Natural killer cell (primary cell): Measurements from ENCODE around the gene GPATCH2. TPM values are rescaled to one million over a fixed set of nuclear protein-coding genes. Genes with fewer than 3 reads are reported as not detected.
"Not testable (repeated sequence)": the region's sequence is repeated elsewhere in the genome, so short reads cannot be mapped to it uniquely, and the experiment has no call there.

Source experiments
- ATAC-seq, 3 donors: fragments of 150-1000 bp in 2 of 3; fragments of 200-7000 bp in 1 of 3; cut with Tn5 transposase; 1 replicate in 1 of 3; 2 replicates in 2 of 3; pipeline ENCODE4 v1.10.0; 2021; ENCODE audit warnings: mild to moderate bottlenecking in 2 of 3, moderate library complexity in 2 of 3
- DNase-seq, 2 donors: peaks; one replicate each; pipeline versions ENCODE4 v3.0.0 to v3.0.0-alpha.2; 2013 to 2021; ENCODE audit warnings: mixed read lengths in 1 of 2
- H3K27ac ChIP-seq: one replicate; pipeline ENCODE4 v1.5.1; 2013; ENCODE audit warnings: mild to moderate bottlenecking, low read length
- H3K27me3 ChIP-seq: one replicate; pipeline ENCODE4 v1.6.1; 2013; ENCODE audit warnings: low read length; ENCODE audit not compliant: control insufficient read depth, insufficient read depth
- H3K36me3 ChIP-seq: one replicate; pipeline ENCODE4 v1.6.1; 2013; ENCODE audit warnings: low read length; ENCODE audit not compliant: control insufficient read depth, insufficient read depth
- H3K4me1 ChIP-seq: one replicate; pipeline ENCODE4 v1.6.1; 2013; ENCODE audit warnings: low read length; ENCODE audit not compliant: control insufficient read depth, insufficient read depth
- H3K4me3 ChIP-seq: one replicate; pipeline ENCODE4 v1.5.1; 2013; ENCODE audit warnings: low read length
- H3K9me3 ChIP-seq: one replicate; pipeline ENCODE4 v1.6.1; 2013; ENCODE audit warnings: low read length; ENCODE audit not compliant: control insufficient read depth, insufficient read depth
- H3K27ac Mint-ChIP-seq, 2 donors: one replicate each; pipeline ENCODE4 v1.8.0; 2022; ENCODE audit warnings: mild to moderate bottlenecking in 2 of 2, mixed read lengths in 2 of 2, moderate library complexity in 1 of 2
- H3K27me3 Mint-ChIP-seq, 2 donors: one replicate each; pipeline ENCODE4 v1.8.0; 2022; ENCODE audit warnings: low read depth in 2 of 2, mixed read lengths in 2 of 2
- H3K36me3 Mint-ChIP-seq: one replicate; pipeline ENCODE4 v1.8.0; 2022; ENCODE audit warnings: mixed read lengths
- H3K4me1 Mint-ChIP-seq, 2 donors: one replicate each; pipeline ENCODE4 v1.8.0; 2022; ENCODE audit warnings: mixed read lengths in 2 of 2
- H3K4me3 Mint-ChIP-seq: one replicate; pipeline ENCODE4 v1.8.0; 2022; ENCODE audit warnings: mild to moderate bottlenecking, moderate library complexity, mixed read lengths
- H3K9me3 Mint-ChIP-seq, 2 donors: one replicate each; pipeline ENCODE4 v1.8.0; 2022; ENCODE audit warnings: mixed read lengths in 2 of 2
- CTCF ChIP-seq: fragments of 200-600 bp; IDR thresholded peaks from one replicate; pipeline ENCODE4 v1.8.0; 2022; ENCODE audit warnings: antibody characterized with exemption
- WGBS: methylation state at CpG from one replicate; pipeline ENCODE4 v1.1.7; 2013; ENCODE audit warnings: missing lambda C conversion rate; ENCODE audit not compliant: insufficient coverage; 5-methylcytosine and 5-hydroxymethylcytosine counted together
- intact Hi-C: fragments of 100-400 bp; cut with micrococcal nuclease; formaldehyde crosslinking; loops from one replicate; pipeline ENCODE4 v1.14.2; 2022
- total RNA-seq, 4 donors: library from RNA; stranded (reverse); fragments of 120-200 nt in 1 of 4; gene quantifications; one replicate each; pipeline versions ENCODE4 v1.2.3 to v1.2.4, GENCODE V29; 2013 to 2022

The GPATCH2 gene
- total RNA-seq, 3 donors from 2014 or later (not counting 1 experiment from before 2014, with no cell fraction given), result 10.4 to 15.4 (median 11.7) TPM

DNA sequence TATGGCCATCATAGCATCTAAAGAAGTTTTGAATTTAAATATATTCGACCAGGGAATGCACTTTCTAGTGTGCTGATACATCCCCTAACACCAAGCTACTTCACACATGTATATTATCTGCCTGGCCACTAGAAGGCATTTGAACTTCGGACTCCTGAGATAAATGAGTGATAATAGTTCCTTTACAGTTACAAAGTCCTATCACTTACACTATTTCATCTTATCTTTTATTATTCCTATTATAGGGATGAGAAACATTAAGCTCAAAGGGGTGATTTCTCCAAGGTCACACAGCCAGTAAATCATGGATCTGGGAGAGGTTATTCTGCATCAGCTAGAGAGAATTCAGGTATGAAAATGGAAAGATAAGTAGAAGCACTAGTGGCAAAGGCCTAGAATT is 40.3 kb downstream of the GPATCH2 start:
- TF ChIP-seq CTCF, result no peak

GRCh38 chr1:217586586-217586985 is 44.3 kb downstream of the GPATCH2 start:
- Histone ChIP-seq H3K36me3 (no peaks in the 10 kb centered on the region), H3K4me3 (no peak overlapping the region), H3K4me1 (no peaks in the 10 kb centered on the region), H3K27ac (no peak overlapping the region), H3K9me3 (no peaks in the 10 kb centered on the region), H3K27me3 (no peaks in the 10 kb centered on the region)
- H3K36me3 Mint-ChIP-seq, result no peaks in the 10 kb centered on the region
- ATAC-seq (no peak), DNase-seq (no peak)
- no peaks in the 10 kb centered on the region for H3K27me3 Mint-ChIP-seq
- H3K27ac Mint-ChIP-seq, result no peak overlapping the region
- intact Hi-C loops, result no loop called here
- no peaks in the 10 kb centered on the region for H3K9me3 Mint-ChIP-seq
- H3K4me1 Mint-ChIP-seq, result no peaks in the 10 kb centered on the region
- no peak for TF ChIP-seq CTCF
- WGBS, result 71% methylated on average over 1 of the region's 4 CpGs
- no peak overlapping the region for H3K4me3 Mint-ChIP-seq

More for the DNA sequence above, 40.3 kb downstream of the GPATCH2 start:
- H3K27me3 Mint-ChIP-seq, result no peaks in the 10 kb centered on the region
- DNase-seq, result no peak
- intact Hi-C loops, result no loop called here
- no peak for ATAC-seq
- H3K9me3 Mint-ChIP-seq, result no peaks in the 10 kb centered on the region
- Histone ChIP-seq H3K4me1 (no peaks in the 10 kb centered on the region), H3K4me3 (no peak overlapping the region), H3K27me3 (no peaks in the 10 kb centered on the region), H3K9me3 (no peaks in the 10 kb centered on the region), H3K27ac (no peak overlapping the region), H3K36me3 (no peaks in the 10 kb centered on the region)
- no peak overlapping the region for H3K27ac Mint-ChIP-seq
- no CpG with 5 or more reads among the region's 2 CpGs for WGBS
- H3K36me3 Mint-ChIP-seq, result no peaks in the 10 kb centered on the region
- no peaks in the 10 kb centered on the region for H3K4me1 Mint-ChIP-seq
- H3K4me3 Mint-ChIP-seq, result no peak overlapping the region

GRCh38 chr1:217585577-217585976 is 45.3 kb downstream of the GPATCH2 start:
- no peak for TF ChIP-seq CTCF
- no peaks in the 10 kb centered on the region for H3K4me1 Mint-ChIP-seq
- no peaks in the 10 kb centered on the region for H3K27me3 ChIP-seq
- H3K27ac ChIP-seq, result no peak overlapping the region
- intact Hi-C loops, result no loop called here
- H3K36me3 Mint-ChIP-seq, result no peaks in the 10 kb centered on the region
- no peak overlapping the region for H3K27ac Mint-ChIP-seq
- H3K4me3 Mint-ChIP-seq, result no peak overlapping the region
- no peaks in the 10 kb centered on the region for H3K4me1 ChIP-seq
- DNase-seq, result no peak
- H3K4me3 ChIP-seq, result no peak overlapping the region
- H3K27me3 Mint-ChIP-seq, result no peaks in the 10 kb centered on the region
- whole genome bisulfite sequencing, result 80% methylated on average over 1 of the region's 2 CpGs
- no peaks in the 10 kb centered on the region for H3K9me3 ChIP-seq
- H3K36me3 ChIP-seq, result no peaks in the 10 kb centered on the region
- no peaks in the 10 kb centered on the region for H3K9me3 Mint-ChIP-seq
- no peak for ATAC-seq

DNA sequence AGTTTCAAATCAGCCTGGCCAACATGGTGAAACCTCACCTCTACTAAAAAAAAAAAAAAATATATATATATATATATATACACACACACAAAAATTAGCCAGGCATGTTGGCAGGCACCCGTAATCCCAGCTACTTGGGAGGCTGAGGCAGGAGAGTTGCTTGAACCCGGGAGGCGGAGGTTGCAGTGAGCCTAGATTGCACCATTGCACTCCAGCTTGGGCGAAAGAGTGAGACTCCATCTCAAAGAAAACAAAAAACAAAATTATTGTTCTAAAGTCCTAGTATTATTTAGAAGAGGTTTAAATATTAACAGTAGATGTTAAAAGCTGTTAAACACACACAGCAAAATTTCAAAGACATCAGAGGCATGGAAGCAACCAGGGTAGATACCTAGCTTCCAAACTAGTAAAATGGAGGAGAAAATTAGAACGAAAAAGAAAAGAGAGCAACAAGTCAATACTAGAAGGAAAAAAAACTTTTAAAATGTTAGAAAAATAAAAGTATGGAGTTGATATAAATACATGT is 46.5 kb downstream of the GPATCH2 start:
- ATAC-seq, H3K4me3 ChIP-seq, H3K4me1 ChIP-seq, H3K27ac Mint-ChIP-seq, H3K4me1 Mint-ChIP-seq, H3K27me3 ChIP-seq, H3K27me3 Mint-ChIP-seq, H3K9me3 Mint-ChIP-seq, H3K36me3 Mint-ChIP-seq, H3K4me3 Mint-ChIP-seq, DNase-seq, H3K36me3 ChIP-seq, intact Hi-C loops, H3K9me3 ChIP-seq, H3K27ac ChIP-seq: not testable (repeated sequence)
- WGBS, result 93% methylated on average over 4 of the region's 5 CpGs
